HCT116 (cell line): ENCODE results near the gene PIBF1. TPM values are rescaled to one million over a fixed set of nuclear protein-coding genes. Genes with fewer than 3 reads are reported as not detected.

Experiments
- ATAC-seq: fragments of 200-7000 bp; cut with Tn5 transposase; 2 replicates; pipeline ENCODE4 v1.9.1; 2020; ENCODE audit warnings: mild to moderate bottlenecking, moderate library complexity
- BruUV-seq: library from RNA; stranded (reverse); fragments of 400-500 nt; replicated peaks from 2 replicates; lab custom pipeline; 2021; lab: Mats Ljungman, UMichigan
- CTCF ChIA-PET: fragments of 300-600 bp; sonication (Branson Sonifier 250); formaldehyde crosslinking; loops from one replicate; lab custom pipeline; 2021; ENCODE audit warnings: antibody characterized with exemption; lab: Charles Lee
- POLR2A ChIA-PET: fragments of 300-600, 350-600 bp; sonication (Branson Sonifier 250); formaldehyde crosslinking; loops from one replicate; lab custom pipeline; 2021; ENCODE audit warnings: antibody characterized with exemption; lab: Charles Lee
- RAD21 ChIA-PET, 2 experiments: fragments of 300-600 bp; sonication (Branson Sonifier 250); formaldehyde crosslinking; loops; one replicate each; lab custom pipeline; 2023; ENCODE audit warnings: low total read pairs in 2 of 2; ENCODE audit not compliant: uncharacterized antibody in 2 of 2, unreplicated experiment in 2 of 2, low non-redundant PET in 1 of 2; lab: Charles Lee
- DNase-seq: peaks from one replicate; pipeline ENCODE4 v3.0.0-alpha.2; 2010; ENCODE audit warnings: low read depth, low spot score
- H2AFZ ChIP-seq: fragments of 200-600 bp; shearing (Covaris generic), sonication (generic); 2 replicates; pipeline ENCODE4 v1.6.1; 2017; ENCODE audit warnings: low read depth, mixed run types, mixed read lengths, antibody characterized with exemption, low read length; ENCODE audit not compliant: poor library complexity, severe bottlenecking
- H3K27ac ChIP-seq: 2 replicates; pipeline ENCODE4 v1.5.1; 2012; ENCODE audit warnings: low read depth, low read length
- H3K27me3 ChIP-seq: fragments of 200-600 bp; sonication (generic); 2 replicates; pipeline ENCODE4 v1.6.1; 2016; ENCODE audit warnings: mixed run types, low read length, mixed read lengths; ENCODE audit not compliant: insufficient read depth
- H3K36me3 ChIP-seq, 2 experiments: fragments of 200-500 bp in 1 of 2; fragments of 200-600 bp in 1 of 2; sonication (Bioruptor generic) in 1 of 2; sonication (generic) in 1 of 2; 2 replicates each; pipeline versions ENCODE4 v1.5.1 to v1.6.1; 2014 to 2016; ENCODE audit warnings: low read length in 2 of 2, inconsistent platforms in 1 of 2, mixed read lengths in 1 of 2, mixed run types in 1 of 2; ENCODE audit not compliant: insufficient read depth in 2 of 2, control insufficient read depth in 1 of 2
- H3K4me1 ChIP-seq, 2 experiments: fragments of 200-600 bp in 1 of 2; sonication (generic) in 1 of 2; 2 replicates each; pipeline versions ENCODE4 v1.5.1 to v1.6.1; 2012 to 2017; ENCODE audit warnings: low read length in 2 of 2, inconsistent platforms in 1 of 2, mild to moderate bottlenecking in 1 of 2, mixed read lengths in 1 of 2, mixed run types in 1 of 2, moderate library complexity in 1 of 2; ENCODE audit not compliant: insufficient read depth in 2 of 2, control insufficient read depth in 1 of 2
- H3K4me2 ChIP-seq: fragments of 200-600 bp; sonication (generic); 2 replicates; pipeline ENCODE4 v1.6.1; 2017; ENCODE audit warnings: mixed run types, low read length, mixed read lengths
- H3K4me3 ChIP-seq, 2 experiments: fragments of 200-600 bp in 1 of 2; sonication (generic) in 1 of 2; replicated peaks in 1 of 2; 2 replicates each; pipeline ENCODE4 v1.5.1; 2011 to 2016; ENCODE audit warnings: low read length in 2 of 2, control low read depth in 1 of 2, low read depth in 1 of 2, mild to moderate bottlenecking in 1 of 2, mixed read lengths in 1 of 2, mixed run types in 1 of 2
- H3K79me2 ChIP-seq: fragments of 200-600 bp; sonication (generic); 2 replicates; pipeline ENCODE4 v1.6.1; 2017; ENCODE audit warnings: mild to moderate bottlenecking, mixed run types, low read length, moderate library complexity, mixed read lengths; ENCODE audit not compliant: insufficient read depth
- H3K9ac ChIP-seq: fragments of 200-600 bp; sonication (generic); 2 replicates; pipeline ENCODE4 v1.6.1; 2016; ENCODE audit warnings: low read length, mixed read lengths
- H3K9me2 ChIP-seq: fragments of 200-600 bp; sonication (generic), shearing (Covaris generic); 2 replicates; pipeline ENCODE4 v1.6.1; 2017; ENCODE audit warnings: mixed run types, mild to moderate bottlenecking, moderate library complexity; ENCODE audit not compliant: insufficient read depth
- H3K9me3 ChIP-seq, 2 experiments: fragments of 200-500 bp in 1 of 2; fragments of 200-600 bp in 1 of 2; sonication (Bioruptor generic) in 1 of 2; sonication (generic) in 1 of 2; 2 replicates each; pipeline ENCODE4 v1.6.1; 2014 to 2017; ENCODE audit warnings: low read length in 2 of 2, mixed read lengths in 2 of 2, inconsistent platforms in 1 of 2, low read depth in 1 of 2, mild to moderate bottlenecking in 1 of 2, mixed run types in 1 of 2, moderate library complexity in 1 of 2; ENCODE audit not compliant: control insufficient read depth in 1 of 2, insufficient read depth in 1 of 2
- H4K20me1 ChIP-seq: fragments of 200-600 bp; sonication (generic), shearing (Covaris generic); 2 replicates; pipeline ENCODE4 v1.6.1; 2017; ENCODE audit warnings: mixed run types, mild to moderate bottlenecking, moderate library complexity; ENCODE audit not compliant: insufficient read depth
- CBX3 ChIP-seq: IDR thresholded peaks from 2 replicates; pipeline ENCODE4 v1.6.1; 2012; ENCODE audit warnings: low read depth
- CEBPB ChIP-seq: IDR thresholded peaks from 2 replicates; pipeline ENCODE4 v1.6.1; 2012; ENCODE audit warnings: low read depth
- CTCF ChIP-seq, 3 experiments: fragments of 200-600 bp in 1 of 3; sonication (generic) in 1 of 3; IDR thresholded peaks in 2 of 3; conservative IDR thresholded peaks in 1 of 3; 2 replicates each; pipeline ENCODE4 v1.5.1; 2012 to 2017; ENCODE audit warnings: low read depth in 2 of 3, low read length in 2 of 3, antibody characterized with exemption in 1 of 3, borderline replicate concordance in 1 of 3, control low read depth in 1 of 3, mild to moderate bottlenecking in 1 of 3, mixed read lengths in 1 of 3, mixed run types in 1 of 3, moderate library complexity in 1 of 3; ENCODE audit not compliant: insufficient read depth in 1 of 3
- EGR1 ChIP-seq: IDR thresholded peaks from 2 replicates; pipeline ENCODE4 v1.6.1; 2012; ENCODE audit warnings: low read depth
- ELF1 ChIP-seq: IDR thresholded peaks from 2 replicates; pipeline ENCODE4 v1.6.1; 2012; ENCODE audit warnings: low read depth, borderline replicate concordance
- EZH2 ChIP-seq: fragments of 200-600 bp; sonication (generic); IDR thresholded peaks from 2 replicates; pipeline ENCODE4 v1.6.1; 2017; ENCODE audit warnings: antibody characterized with exemption, mixed run types
- JUND ChIP-seq: IDR thresholded peaks from 2 replicates; pipeline ENCODE4 v1.6.1; 2012
- POLR2A ChIP-seq: IDR thresholded peaks from 2 replicates; pipeline ENCODE4 v1.7.0; 2011; ENCODE audit warnings: borderline replicate concordance; ENCODE audit not compliant: insufficient read depth, insufficient read length; ENCODE audit errors: extremely low read depth
- POLR2AphosphoS5 ChIP-seq: IDR thresholded peaks from 2 replicates; pipeline ENCODE4 v1.6.1; 2011; ENCODE audit warnings: mild to moderate bottlenecking, low read depth, low read length, moderate library complexity
- RAD21 ChIP-seq: IDR thresholded peaks from 2 replicates; pipeline ENCODE4 v1.6.1; 2012; ENCODE audit warnings: low read depth, mild to moderate bottlenecking
- SIN3A ChIP-seq: IDR thresholded peaks from 2 replicates; pipeline ENCODE4 v1.6.1; 2012; ENCODE audit warnings: low read depth
- TCF7L2 ChIP-seq: IDR thresholded peaks from 2 replicates; pipeline ENCODE4 v1.7.0; 2011; ENCODE audit warnings: borderline replicate concordance, inconsistent platforms; ENCODE audit not compliant: insufficient read depth, insufficient read length; ENCODE audit errors: extremely low read depth
- YY1 ChIP-seq: IDR thresholded peaks from 2 replicates; pipeline ENCODE4 v1.6.1; 2011; ENCODE audit warnings: low read length, low read depth, moderate library complexity, mild to moderate bottlenecking; ENCODE audit not compliant: insufficient replicate concordance; ENCODE audit errors: extremely low read depth
- ZNF274 ChIP-seq: fragments of 200-500 bp; sonication (Bioruptor generic); IDR thresholded peaks from 2 replicates; pipeline ENCODE4 v1.6.1; 2014; ENCODE audit warnings: mild to moderate bottlenecking, low read depth, low read length, inconsistent platforms
- intact Hi-C: fragments of 100-400 bp; cut with micrococcal nuclease; formaldehyde crosslinking; loops from 2 replicates; pipeline ENCODE4 v1.10.0; 2022
- total RNA-seq: library from RNA; stranded (reverse); gene quantifications from one replicate; pipeline ENCODE4 v1.2.1, GENCODE V29; 2021; ENCODE audit not compliant: unreplicated experiment
- TF ChIP-seq, protein P1 (sequence below): IDR thresholded peaks from 2 replicates; pipeline ENCODE4 v1.6.1; 2012
- TF ChIP-seq, protein P2 (sequence below): IDR thresholded peaks from 2 replicates; pipeline ENCODE4 v1.6.1; 2012; ENCODE audit warnings: low read depth
- TF ChIP-seq, protein P3 (sequence below): IDR thresholded peaks from 2 replicates; pipeline ENCODE4 v1.6.1; 2012

PIBF1 gene
- total RNA-seq, 1 experiment from 2014 or later = 21.1 TPM

GRCh38 chr13:72908416-72908815, 126.5 kb downstream of the PIBF1 start:
- Histone ChIP-seq H3K4me2 (no peak overlapping the region), H3K9me2 (no peaks in the 10 kb centered on the region), H3K4me1 (no peaks in the 10 kb centered on the region), H3K79me2 (no peaks in the 10 kb centered on the region), H3K27ac (no peak overlapping the region), H3K9me3 (no peaks in the 10 kb centered on the region), H3K27me3 (no peaks in the 10 kb centered on the region), H3K9ac (no peak overlapping the region), H3K4me3 (no peak overlapping the region), H2AFZ (no peak overlapping the region), H3K36me3 (peaks cover 0 to 3% of the 10 kb centered on the region in 2 experiments; a peak in 1 of 4 replicates), H4K20me1 (no peaks in the 10 kb centered on the region)
- ChIA-PET POLR2A (no interaction called here), RAD21 (no interaction called here), CTCF (no interaction called here)
- no peak for ATAC-seq
- no peak for DNase-seq
- intact Hi-C loops = no loop called here
- TF ChIP-seq ELF1 (no peak), YY1 (no peak), EZH2 (no peak), RAD21 (no peak), CEBPB (no peak), CBX3 (no peak), EGR1 (no peak), POLR2AphosphoS5 (no peak), JUND (no peak), ZNF274 (no peak), TCF7L2 (no peak), POLR2A (no peak), CTCF (IDR thresholded peaks at IDR 0.05 in 2 of 3, conservative IDR thresholded peaks at IDR 0.05 in 1 of 3; ENCODE audit: borderline replicate concordance in 1 of 3, insufficient read depth in 1 of 3, low read depth in 2 of 3, low read length in 2 of 3) (no peak), SIN3A (no peak)
- TF ChIP-seq, protein P1, sequence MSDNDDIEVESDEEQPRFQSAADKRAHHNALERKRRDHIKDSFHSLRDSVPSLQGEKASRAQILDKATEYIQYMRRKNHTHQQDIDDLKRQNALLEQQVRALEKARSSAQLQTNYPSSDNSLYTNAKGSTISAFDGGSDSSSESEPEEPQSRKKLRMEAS = no peak
- TF ChIP-seq, protein P2, sequence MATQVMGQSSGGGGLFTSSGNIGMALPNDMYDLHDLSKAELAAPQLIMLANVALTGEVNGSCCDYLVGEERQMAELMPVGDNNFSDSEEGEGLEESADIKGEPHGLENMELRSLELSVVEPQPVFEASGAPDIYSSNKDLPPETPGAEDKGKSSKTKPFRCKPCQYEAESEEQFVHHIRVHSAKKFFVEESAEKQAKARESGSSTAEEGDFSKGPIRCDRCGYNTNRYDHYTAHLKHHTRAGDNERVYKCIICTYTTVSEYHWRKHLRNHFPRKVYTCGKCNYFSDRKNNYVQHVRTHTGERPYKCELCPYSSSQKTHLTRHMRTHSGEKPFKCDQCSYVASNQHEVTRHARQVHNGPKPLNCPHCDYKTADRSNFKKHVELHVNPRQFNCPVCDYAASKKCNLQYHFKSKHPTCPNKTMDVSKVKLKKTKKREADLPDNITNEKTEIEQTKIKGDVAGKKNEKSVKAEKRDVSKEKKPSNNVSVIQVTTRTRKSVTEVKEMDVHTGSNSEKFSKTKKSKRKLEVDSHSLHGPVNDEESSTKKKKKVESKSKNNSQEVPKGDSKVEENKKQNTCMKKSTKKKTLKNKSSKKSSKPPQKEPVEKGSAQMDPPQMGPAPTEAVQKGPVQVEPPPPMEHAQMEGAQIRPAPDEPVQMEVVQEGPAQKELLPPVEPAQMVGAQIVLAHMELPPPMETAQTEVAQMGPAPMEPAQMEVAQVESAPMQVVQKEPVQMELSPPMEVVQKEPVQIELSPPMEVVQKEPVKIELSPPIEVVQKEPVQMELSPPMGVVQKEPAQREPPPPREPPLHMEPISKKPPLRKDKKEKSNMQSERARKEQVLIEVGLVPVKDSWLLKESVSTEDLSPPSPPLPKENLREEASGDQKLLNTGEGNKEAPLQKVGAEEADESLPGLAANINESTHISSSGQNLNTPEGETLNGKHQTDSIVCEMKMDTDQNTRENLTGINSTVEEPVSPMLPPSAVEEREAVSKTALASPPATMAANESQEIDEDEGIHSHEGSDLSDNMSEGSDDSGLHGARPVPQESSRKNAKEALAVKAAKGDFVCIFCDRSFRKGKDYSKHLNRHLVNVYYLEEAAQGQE = no peak
- TF ChIP-seq, protein P3, sequence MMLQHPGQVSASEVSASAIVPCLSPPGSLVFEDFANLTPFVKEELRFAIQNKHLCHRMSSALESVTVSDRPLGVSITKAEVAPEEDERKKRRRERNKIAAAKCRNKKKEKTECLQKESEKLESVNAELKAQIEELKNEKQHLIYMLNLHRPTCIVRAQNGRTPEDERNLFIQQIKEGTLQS = no peak
- BruUV-seq = no TSS peak
